Measurements from ENCODE around the gene CSRP3. TPM values are rescaled to one million over a fixed set of nuclear protein-coding genes. Genes with fewer than 3 reads are reported as not detected.

CSRP3 gene
- total and polyA plus RNA-seq, 10 donors: 0.08 to 0.17 TPM; not detected in 8

- no peak for DNase-seq
- Histone ChIP-seq H3K27me3 (replicated peaks in 1 of 7) (no peaks in the 10 kb centered on the region), H3K4me3 (no peak overlapping the region), H3K4me1 (no peaks in the 10 kb centered on the region), H3K36me3 (no peaks in the 10 kb centered on the region), H3K9me3 (no peaks in the 10 kb centered on the region), H3K27ac (no peak overlapping the region)
- intact Hi-C loops (cut with DNase I; ENCODE audit: low total_unique reads): no loop called here
- TF ChIP-seq CTCF (IDR thresholded peaks at IDR 0.05 in 8 of 11, conservative IDR thresholded peaks at IDR 0.05 in 3 of 11) (no peak), POLR2A (IDR thresholded peaks at IDR 0.05) (no peak), POLR2AphosphoS5 (IDR thresholded peaks at IDR 0.05) (no peak)
- WGBS, 5 donors: 64 to 81% (median 69%) methylated on average over 5 of the region's 5 CpGs
Observed at GRCh38 chr11:19187114-19187832, 14.5 kb downstream of the CSRP3 start.

GRCh38 chr11:19185516-19186052 is 16.2 kb downstream of the CSRP3 start:
- H3K4me1 ChIP-seq: no peaks in the 10 kb centered on the region
- no peak for DNase-seq
- 68 to 81% (median 73%) methylated on average over 6 of the region's 6 CpGs for WGBS, 5 donors
- H3K27me3 ChIP-seq (replicated peaks in 1 of 7): no peaks in the 10 kb centered on the region
- intact Hi-C loops (cut with DNase I; ENCODE audit: low total_unique reads): no loop called here
- H3K36me3 ChIP-seq: no peaks in the 10 kb centered on the region
- TF ChIP-seq CTCF (IDR thresholded peaks at IDR 0.05 in 8 of 11, conservative IDR thresholded peaks at IDR 0.05 in 3 of 11) (no peak), POLR2AphosphoS5 (IDR thresholded peaks at IDR 0.05) (no peak), POLR2A (IDR thresholded peaks at IDR 0.05) (no peak)
- H3K4me3 ChIP-seq: no peak overlapping the region
- H3K27ac ChIP-seq: no peak overlapping the region
- H3K9me3 ChIP-seq: no peaks in the 10 kb centered on the region

- WGBS, 5 donors: 77 to 89% (median 79%) methylated on average over 2 of the region's 2 CpGs
- H3K27me3 ChIP-seq (replicated peaks in 1 of 7): no peaks in the 10 kb centered on the region
- peaks cover 0 to 2% (median 0%) of the 10 kb centered on the region in 6 donors for H3K36me3 ChIP-seq
- H3K27ac ChIP-seq: no peak overlapping the region
- no peaks in the 10 kb centered on the region for H3K9me3 ChIP-seq
- intact Hi-C loops (cut with DNase I; ENCODE audit: low total_unique reads): no loop called here
- TF ChIP-seq CTCF (IDR thresholded peaks at IDR 0.05 in 8 of 11, conservative IDR thresholded peaks at IDR 0.05 in 3 of 11): no peak
- no peak for TF ChIP-seq POLR2AphosphoS5 (IDR thresholded peaks at IDR 0.05)
- TF ChIP-seq POLR2A (IDR thresholded peaks at IDR 0.05): no peak
- DNase-seq: no peak
- no peak overlapping the region for H3K4me3 ChIP-seq
- H3K4me1 ChIP-seq: no peaks in the 10 kb centered on the region
Observed at GRCh38 chr11:19185036-19185435, 16.7 kb downstream of the CSRP3 start.

DNA sequence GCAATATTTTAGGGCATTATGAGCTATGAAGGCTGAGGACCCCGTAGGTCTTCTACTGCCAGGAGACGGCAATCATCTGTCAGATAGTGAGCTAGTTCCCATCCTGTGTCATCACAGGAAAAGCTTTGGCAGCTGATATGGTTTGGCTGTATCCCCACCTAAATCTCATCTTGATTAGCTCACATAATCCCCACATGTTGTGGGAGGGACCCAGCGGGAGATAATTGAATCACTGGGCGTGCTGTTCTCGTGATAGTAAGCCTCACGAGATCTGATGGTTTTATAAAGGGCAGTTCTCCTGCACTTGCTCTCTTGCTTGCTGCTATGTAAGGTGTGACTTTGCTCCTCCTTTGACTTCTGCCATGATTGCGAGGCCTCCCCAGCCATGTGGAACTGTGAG is 18.1 kb downstream of the CSRP3 start:
- 89 to 93% (median 92%) methylated on average over 7 of the region's 7 CpGs for WGBS, 5 donors
- TF ChIP-seq POLR2AphosphoS5 (IDR thresholded peaks at IDR 0.05) (no peak), CTCF (IDR thresholded peaks at IDR 0.05 in 8 of 11, conservative IDR thresholded peaks at IDR 0.05 in 3 of 11) (no peak), POLR2A (IDR thresholded peaks at IDR 0.05) (no peak)
- H3K4me1 ChIP-seq: no peaks in the 10 kb centered on the region
- H3K36me3 ChIP-seq: peaks cover 0 to 4% (median 0%) of the 10 kb centered on the region in 6 donors
- no peaks in the 10 kb centered on the region for H3K27me3 ChIP-seq (replicated peaks in 1 of 7)
- H3K27ac ChIP-seq: no peak overlapping the region
- no peak for DNase-seq
- H3K4me3 ChIP-seq: no peak overlapping the region
- intact Hi-C loops (cut with DNase I; ENCODE audit: low total_unique reads): no loop called here
- no peaks in the 10 kb centered on the region for H3K9me3 ChIP-seq

Measured in spleen (tissue), 11 donors.